DND-41 (cell line): ENCODE measurements around the gene ZBED4.
"Not testable (repeated sequence)": the region's sequence is repeated elsewhere in the genome, so short reads cannot be mapped to it uniquely, and the experiment has no call there.

Source experiments
- ATAC-seq: fragments of 200-7000 bp; cut with Tn5 transposase; 3 replicates; pipeline ENCODE4 v1.9.1; 2021; ENCODE audit warnings: low read depth; ENCODE audit not compliant: insufficient read depth
- DNase-seq: peaks from one replicate; pipeline ENCODE4 v3.0.0-alpha.2; 2020
- H2AFZ ChIP-seq: 2 replicates; pipeline ENCODE4 v1.6.0; 2012; ENCODE audit warnings: low read depth, low read length
- H3K27ac ChIP-seq: 2 replicates; pipeline ENCODE4 v1.5.1; 2012; ENCODE audit warnings: low read length, inconsistent platforms
- H3K27me3 ChIP-seq: fragments of 200-600 bp; sonication (generic); 2 replicates; pipeline ENCODE4 v1.6.0; 2012; ENCODE audit warnings: low read length, mild to moderate bottlenecking, inconsistent platforms; ENCODE audit not compliant: insufficient read depth, poor library complexity
- H3K36me3 ChIP-seq: 2 replicates; pipeline ENCODE4 v1.5.1; 2012; ENCODE audit warnings: low read length, inconsistent platforms; ENCODE audit not compliant: insufficient read depth
- H3K4me1 ChIP-seq: 2 replicates; pipeline ENCODE4 v1.5.1; 2012; ENCODE audit warnings: mild to moderate bottlenecking, low read length; ENCODE audit not compliant: insufficient read depth
- H3K4me2 ChIP-seq: 2 replicates; pipeline ENCODE4 v1.6.0; 2012; ENCODE audit warnings: mild to moderate bottlenecking, moderate library complexity, low read length, inconsistent platforms; ENCODE audit not compliant: insufficient read depth
- H3K4me3 ChIP-seq, 2 experiments: fragments of 200-600 bp in 1 of 2; shearing (Covaris generic) in 1 of 2; 2 replicates each; pipeline ENCODE4 v1.5.1; 2012 to 2016; ENCODE audit warnings: inconsistent platforms in 2 of 2, low read length in 2 of 2, mild to moderate bottlenecking in 2 of 2, low read depth in 1 of 2, moderate library complexity in 1 of 2
- H3K79me2 ChIP-seq: 2 replicates; pipeline ENCODE4 v1.6.0; 2012; ENCODE audit warnings: low read length, inconsistent platforms; ENCODE audit not compliant: insufficient read depth
- H3K9ac ChIP-seq: 2 replicates; pipeline ENCODE4 v1.6.0; 2012; ENCODE audit warnings: low read depth, mild to moderate bottlenecking, inconsistent platforms, low read length, moderate library complexity
- H3K9me3 ChIP-seq: 2 replicates; pipeline ENCODE4 v1.5.1; 2012; ENCODE audit warnings: low read length, moderate library complexity, mild to moderate bottlenecking, inconsistent platforms; ENCODE audit not compliant: insufficient read depth, severe bottlenecking
- H4K20me1 ChIP-seq: 2 replicates; pipeline ENCODE4 v1.6.0; 2012; ENCODE audit warnings: low read length; ENCODE audit not compliant: insufficient read depth
- EZH2 ChIP-seq: IDR thresholded peaks from 3 replicates; pipeline ENCODE4 v1.6.1; 2012; ENCODE audit warnings: borderline replicate concordance, low read depth, mild to moderate bottlenecking, moderate library complexity, low read length, inconsistent platforms; ENCODE audit not compliant: severe bottlenecking
- TF ChIP-seq, protein P1 (sequence below): IDR thresholded peaks from 2 replicates; pipeline ENCODE4 v1.5.1; 2012; ENCODE audit warnings: borderline replicate concordance, low read length, moderate library complexity, mild to moderate bottlenecking; ENCODE audit not compliant: poor library complexity, severe bottlenecking; ENCODE audit errors: extremely low read depth

The ZBED4 gene

GRCh38 chr22:49820984-49821383 is 32.7 kb upstream of the ZBED4 start:
- Histone ChIP-seq H3K27ac (no peak overlapping the region), H4K20me1 (peaks cover 97% of the 10 kb centered on the region), H3K4me3 (no peak overlapping the region), H3K4me2 (no peak overlapping the region), H2AFZ (no peak overlapping the region), H3K36me3 (peaks cover 92% of the 10 kb centered on the region), H3K79me2 (peaks cover 100% of the 10 kb centered on the region), H3K9me3 (no peaks in the 10 kb centered on the region), H3K4me1 (peaks cover 41% of the 10 kb centered on the region), H3K27me3 (no peaks in the 10 kb centered on the region), H3K9ac (no peak overlapping the region)
- ATAC-seq, result no peak
- no peak for TF ChIP-seq EZH2
- TF ChIP-seq, protein P1, sequence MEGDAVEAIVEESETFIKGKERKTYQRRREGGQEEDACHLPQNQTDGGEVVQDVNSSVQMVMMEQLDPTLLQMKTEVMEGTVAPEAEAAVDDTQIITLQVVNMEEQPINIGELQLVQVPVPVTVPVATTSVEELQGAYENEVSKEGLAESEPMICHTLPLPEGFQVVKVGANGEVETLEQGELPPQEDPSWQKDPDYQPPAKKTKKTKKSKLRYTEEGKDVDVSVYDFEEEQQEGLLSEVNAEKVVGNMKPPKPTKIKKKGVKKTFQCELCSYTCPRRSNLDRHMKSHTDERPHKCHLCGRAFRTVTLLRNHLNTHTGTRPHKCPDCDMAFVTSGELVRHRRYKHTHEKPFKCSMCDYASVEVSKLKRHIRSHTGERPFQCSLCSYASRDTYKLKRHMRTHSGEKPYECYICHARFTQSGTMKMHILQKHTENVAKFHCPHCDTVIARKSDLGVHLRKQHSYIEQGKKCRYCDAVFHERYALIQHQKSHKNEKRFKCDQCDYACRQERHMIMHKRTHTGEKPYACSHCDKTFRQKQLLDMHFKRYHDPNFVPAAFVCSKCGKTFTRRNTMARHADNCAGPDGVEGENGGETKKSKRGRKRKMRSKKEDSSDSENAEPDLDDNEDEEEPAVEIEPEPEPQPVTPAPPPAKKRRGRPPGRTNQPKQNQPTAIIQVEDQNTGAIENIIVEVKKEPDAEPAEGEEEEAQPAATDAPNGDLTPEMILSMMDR, result no peak
- no peak for DNase-seq

DNA sequence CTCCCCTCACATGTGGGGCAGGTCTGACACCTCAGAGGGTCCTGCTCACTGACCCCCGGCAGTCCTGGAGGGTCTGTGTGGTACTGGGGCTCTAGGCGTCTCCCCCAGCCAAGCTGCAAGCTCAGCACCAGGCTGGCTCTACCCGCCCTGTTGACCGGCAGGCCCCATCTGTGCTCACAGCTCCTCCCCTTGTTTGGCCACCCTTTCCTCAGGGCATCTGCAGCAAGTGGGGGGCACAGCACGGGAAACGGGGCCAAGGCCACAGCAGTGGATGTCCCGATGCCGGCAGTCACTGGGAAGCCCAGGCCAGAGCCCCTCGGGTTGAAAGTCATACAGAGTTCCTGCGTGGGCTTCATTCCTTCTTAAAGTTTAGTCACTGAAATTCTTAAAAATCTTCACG is 31.9 kb upstream of the ZBED4 start:
- H3K4me3 ChIP-seq, H2AFZ ChIP-seq, H3K27ac ChIP-seq, H3K27me3 ChIP-seq, H3K9me3 ChIP-seq, H3K9ac ChIP-seq, DNase-seq, ATAC-seq: not testable (repeated sequence)
- H3K36me3 ChIP-seq, result peaks cover 84% of the 10 kb centered on the region
- peaks cover 45% of the 10 kb centered on the region for H3K4me1 ChIP-seq
- peaks cover 100% of the 10 kb centered on the region for H3K79me2 ChIP-seq
- H3K4me2 ChIP-seq, result peak overlapping the region; percentile 38; the same call in 1 of the 2 replicates
- H4K20me1 ChIP-seq, result peaks cover 97% of the 10 kb centered on the region

DNA sequence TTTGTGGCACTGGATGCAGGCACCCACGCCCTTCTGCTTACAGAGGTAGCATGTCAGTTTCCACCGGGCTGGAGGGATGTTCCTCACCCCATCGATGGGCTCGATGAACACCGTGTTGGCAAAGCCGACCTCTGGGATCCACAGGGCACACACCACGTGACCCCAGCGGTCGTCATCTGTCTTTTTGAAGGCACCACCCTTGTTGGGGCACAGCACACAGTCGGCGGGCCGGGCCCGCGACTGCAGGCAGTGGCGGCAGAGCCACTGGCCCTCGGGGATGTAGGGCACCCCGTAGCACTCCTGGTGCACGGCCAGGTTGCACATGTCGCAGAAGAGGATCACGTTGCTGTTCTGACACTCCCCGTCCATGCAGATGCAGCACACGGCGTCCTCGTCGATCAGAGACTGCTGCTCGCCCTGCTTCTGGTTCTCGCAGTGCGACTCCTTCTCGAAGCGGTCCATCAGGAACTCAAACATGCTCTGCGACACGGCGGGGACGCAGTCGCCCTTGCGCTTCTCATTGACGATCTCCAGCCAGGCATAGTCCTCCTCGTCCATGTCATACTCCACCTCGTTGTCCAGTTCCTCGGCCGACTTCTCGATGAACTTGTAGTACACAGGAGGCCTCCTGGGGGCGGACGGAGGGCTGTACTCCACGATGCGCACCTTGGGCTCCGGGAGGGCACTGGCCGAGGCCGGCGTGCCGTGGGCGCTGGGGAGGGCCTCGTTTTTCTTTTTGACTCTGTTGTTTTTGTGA is 30.2 kb upstream of the ZBED4 start:
- Histone ChIP-seq H3K4me1 (peaks cover 50% of the 10 kb centered on the region), H3K4me3 (no peak overlapping the region), H3K36me3 (peaks cover 67% of the 10 kb centered on the region), H3K4me2 (peak overlapping the region; percentile 97; the same call in 1 of the 2 replicates), H3K27me3 (no peaks in the 10 kb centered on the region), H3K27ac (no peak overlapping the region), H4K20me1 (peaks cover 81% of the 10 kb centered on the region), H3K9me3 (no peaks in the 10 kb centered on the region), H2AFZ (no peak overlapping the region), H3K79me2 (peaks cover 90% of the 10 kb centered on the region), H3K9ac (no peak overlapping the region)
- no peak for TF ChIP-seq EZH2
- TF ChIP-seq, protein P1, result no peak
- DNase-seq, result no peak
- no peak for ATAC-seq

- peak overlapping the region in 1 of 2 experiments; percentile 82; a peak in 1 of 4 replicates for H3K4me3 ChIP-seq
- DNase-seq (no peak), ATAC-seq (no peak)
- no peak for TF ChIP-seq EZH2
- TF ChIP-seq, protein P1, result no peak
- no peaks in the 10 kb centered on the region for H3K9me3 ChIP-seq
- peaks cover 73% of the 10 kb centered on the region for H4K20me1 ChIP-seq
- peak overlapping the region; percentile 97 for H3K4me2 ChIP-seq
- H3K79me2 ChIP-seq, result peaks cover 82% of the 10 kb centered on the region
- H3K36me3 ChIP-seq, result peaks cover 58% of the 10 kb centered on the region
- H3K9ac ChIP-seq, result 0 out of 2 replicates have a peak overlapping the region, but pooled peaks have one; percentile 93
- H3K27ac ChIP-seq, result peak overlapping the region; percentile 75; the same call in 1 of the 2 replicates
- H3K27me3 ChIP-seq, result no peaks in the 10 kb centered on the region
- H2AFZ ChIP-seq, result no peak overlapping the region
- H3K4me1 ChIP-seq, result peaks cover 52% of the 10 kb centered on the region
These were observed 29.3 kb upstream of the ZBED4 start for GRCh38 chr22:49824185-49824925.
